HEK293 (cell line): ENCODE results near the gene SUDS3.

ENCODE experiments used
- CTCF ChIA-PET: fragments of 350-600 bp; formaldehyde crosslinking; extraction: SDS; loops from one replicate; lab custom pipeline; 2021; ENCODE audit warnings: antibody characterized with exemption; lab: Yijun Ruan, JAX
- POLR2A ChIA-PET: fragments of 300-600 bp; formaldehyde crosslinking; extraction: SDS; loops from one replicate; lab custom pipeline; 2020; ENCODE audit warnings: antibody characterized with exemption, inconsistent platforms; lab: Yijun Ruan, JAX
- H3K27ac ChIP-seq: fragments of 200-500 bp; sonication (Bioruptor generic); 2 replicates; pipeline ENCODE4 v1.5.1; 2014; ENCODE audit warnings: low read depth, low read length, control low read depth, inconsistent platforms; ENCODE audit errors: extremely low read depth
- H3K36me3 ChIP-seq, 2 experiments: fragments of 200-500 bp in 1 of 2; sonication (Bioruptor generic) in 1 of 2; 1 replicate in 1 of 2; 2 replicates in 1 of 2; pipeline ENCODE4 v1.5.1; 2014 to 2017; ENCODE audit warnings: inconsistent platforms in 2 of 2, low read length in 2 of 2; ENCODE audit not compliant: control insufficient read depth in 2 of 2, insufficient read depth in 1 of 2
- H3K4me1 ChIP-seq: fragments of 200-500 bp; sonication (Bioruptor generic); 2 replicates; pipeline ENCODE4 v1.5.1; 2014; ENCODE audit warnings: mild to moderate bottlenecking, low read length, inconsistent platforms; ENCODE audit not compliant: control insufficient read depth, insufficient read depth
- H3K4me3 ChIP-seq: 2 replicates; pipeline ENCODE4 v1.5.1; 2011; ENCODE audit warnings: low read depth, mild to moderate bottlenecking, control low read depth, low read length, moderate library complexity
- H3K9me3 ChIP-seq: fragments of 200-500 bp; sonication (Bioruptor generic); 2 replicates; pipeline ENCODE4 v1.5.1; 2014; ENCODE audit warnings: low read depth, low read length, inconsistent platforms; ENCODE audit not compliant: control insufficient read depth, insufficient read depth
- GLI2 ChIP-seq: fragments of 450-650 bp; formaldehyde crosslinking; IDR thresholded peaks from 2 replicates; pipeline ENCODE4; 2017; ENCODE audit warnings: missing biosample characterization, missing genetic modification characterization, low read depth, borderline replicate concordance
- KLF8 ChIP-seq: fragments of 450-650 bp; formaldehyde crosslinking; IDR thresholded peaks from 2 replicates; pipeline ENCODE4 v1.5.1; 2016; ENCODE audit warnings: missing biosample characterization, missing genetic modification characterization
- SCRT1 ChIP-seq: fragments of 450-650 bp; formaldehyde crosslinking; IDR thresholded peaks from 2 replicates; pipeline ENCODE4 v1.5.1; 2016; ENCODE audit warnings: missing biosample characterization, missing genetic modification characterization, borderline replicate concordance
- SP2 ChIP-seq: fragments of 450-650 bp; formaldehyde crosslinking; IDR thresholded peaks from 2 replicates; pipeline ENCODE4 v1.5.1; 2016; ENCODE audit warnings: missing biosample characterization, missing genetic modification characterization
- TRIM28 ChIP-seq: IDR thresholded peaks from 2 replicates; pipeline ENCODE4 v1.6.1; 2011; ENCODE audit warnings: low read length, control low read depth, borderline replicate concordance
- WT1 ChIP-seq: fragments of 450-650 bp; formaldehyde crosslinking; IDR thresholded peaks from 2 replicates; pipeline ENCODE4 v1.5.1; 2016; ENCODE audit warnings: missing biosample characterization, missing genetic modification characterization
- ZBTB17 ChIP-seq: fragments of 450-650 bp; formaldehyde crosslinking; IDR thresholded peaks from 2 replicates; pipeline ENCODE4 v1.5.1; 2016; ENCODE audit warnings: missing biosample characterization, missing genetic modification characterization
- ZFP37 ChIP-seq: fragments of 450-650 bp; formaldehyde crosslinking; IDR thresholded peaks from 2 replicates; pipeline ENCODE4 v1.5.1; 2016; ENCODE audit warnings: missing biosample characterization, missing genetic modification characterization
- ZNF10 ChIP-seq: fragments of 450-650 bp; formaldehyde crosslinking; IDR thresholded peaks from 2 replicates; pipeline ENCODE4 v1.5.1; 2017; ENCODE audit warnings: missing biosample characterization, missing genetic modification characterization
- ZNF114 ChIP-seq: fragments of 450-650 bp; formaldehyde crosslinking; IDR thresholded peaks from 2 replicates; pipeline ENCODE4 v1.5.0; 2017; ENCODE audit warnings: missing biosample characterization, missing genetic modification characterization
- ZNF354C ChIP-seq: fragments of 450-650 bp; formaldehyde crosslinking; IDR thresholded peaks from 2 replicates; pipeline ENCODE4 v1.5.1; 2016; ENCODE audit warnings: missing biosample characterization, missing genetic modification characterization, low read depth, borderline replicate concordance
- ZNF394 ChIP-seq: fragments of 450-650 bp; formaldehyde crosslinking; IDR thresholded peaks from 2 replicates; pipeline ENCODE4 v1.5.1; 2016; ENCODE audit warnings: missing biosample characterization, missing genetic modification characterization, mild to moderate bottlenecking, moderate library complexity, borderline replicate concordance
- ZNF416 ChIP-seq: fragments of 450-650 bp; formaldehyde crosslinking; IDR thresholded peaks from 2 replicates; pipeline ENCODE4 v1.5.1; 2016; ENCODE audit warnings: missing biosample characterization, missing genetic modification characterization
- ZNF558 ChIP-seq: fragments of 450-650 bp; formaldehyde crosslinking; IDR thresholded peaks from 2 replicates; pipeline ENCODE4 v1.5.1; 2016; ENCODE audit warnings: missing biosample characterization, missing genetic modification characterization
- ZNF600 ChIP-seq: fragments of 450-650 bp; formaldehyde crosslinking; IDR thresholded peaks from 2 replicates; pipeline ENCODE4 v1.5.1; 2016; ENCODE audit warnings: missing biosample characterization, missing genetic modification characterization
- ZNF610 ChIP-seq: fragments of 450-650 bp; formaldehyde crosslinking; IDR thresholded peaks from 2 replicates; pipeline ENCODE4 v1.5.1; 2016; ENCODE audit warnings: missing biosample characterization, missing genetic modification characterization, borderline replicate concordance
- ZNF624 ChIP-seq: fragments of 450-650 bp; formaldehyde crosslinking; IDR thresholded peaks from 2 replicates; pipeline ENCODE4 v1.5.1; 2017; ENCODE audit warnings: missing biosample characterization, missing genetic modification characterization
- ZNF664 ChIP-seq: fragments of 450-650 bp; formaldehyde crosslinking; IDR thresholded peaks from 2 replicates; pipeline ENCODE4 v1.5.1; 2016; ENCODE audit warnings: missing biosample characterization, missing genetic modification characterization
- ZNF701 ChIP-seq: fragments of 450-650 bp; formaldehyde crosslinking; IDR thresholded peaks from 2 replicates; pipeline ENCODE4 v1.5.1; 2016; ENCODE audit warnings: missing biosample characterization, missing genetic modification characterization
- ZNF777 ChIP-seq: fragments of 450-650 bp; formaldehyde crosslinking; IDR thresholded peaks from 2 replicates; pipeline ENCODE4 v1.5.1; 2017; ENCODE audit warnings: missing biosample characterization, missing genetic modification characterization, borderline replicate concordance
- ZXDB ChIP-seq: fragments of 450-650 bp; formaldehyde crosslinking; IDR thresholded peaks from 2 replicates; pipeline ENCODE4 v1.5.1; 2016; ENCODE audit warnings: missing biosample characterization, missing genetic modification characterization
- TF ChIP-seq, protein P1 (sequence below): fragments of 450-650 bp; formaldehyde crosslinking; IDR thresholded peaks from 2 replicates; pipeline ENCODE4 v1.5.1; 2016; ENCODE audit warnings: missing biosample characterization, missing genetic modification characterization
- TF ChIP-seq, protein P2 (sequence below): fragments of 450-650 bp; formaldehyde crosslinking; IDR thresholded peaks from 2 replicates; pipeline ENCODE4 v1.5.1; 2016; ENCODE audit warnings: missing biosample characterization, missing genetic modification characterization
- TF ChIP-seq, protein P3 (sequence below): fragments of 450-650 bp; IDR thresholded peaks from 2 replicates; pipeline ENCODE4 v1.5.1; 2018; ENCODE audit warnings: missing biosample characterization, mild to moderate bottlenecking, missing genetic modification characterization
- TF ChIP-seq, protein P4 (sequence below): fragments of 450-650 bp; IDR thresholded peaks from 2 replicates; pipeline ENCODE4 v1.5.1; 2018; ENCODE audit warnings: missing biosample characterization, missing genetic modification characterization
- TF ChIP-seq, protein P5 (sequence below): fragments of 450-650 bp; formaldehyde crosslinking; IDR thresholded peaks from 2 replicates; pipeline ENCODE4 v1.5.1; 2016; ENCODE audit warnings: missing biosample characterization, missing genetic modification characterization, borderline replicate concordance
- TF ChIP-seq, protein P6 (sequence below): fragments of 450-650 bp; formaldehyde crosslinking; IDR thresholded peaks from 2 replicates; pipeline ENCODE4 v1.5.1; 2016; ENCODE audit warnings: missing biosample characterization, missing genetic modification characterization
- TF ChIP-seq, protein P7 (sequence below): fragments of 450-650 bp; formaldehyde crosslinking; optimal IDR thresholded peaks from 2 replicates; pipeline ENCODE3; 2016; ENCODE audit warnings: missing biosample characterization, mild to moderate bottlenecking, missing genetic modification characterization

Gene SUDS3

DNA sequence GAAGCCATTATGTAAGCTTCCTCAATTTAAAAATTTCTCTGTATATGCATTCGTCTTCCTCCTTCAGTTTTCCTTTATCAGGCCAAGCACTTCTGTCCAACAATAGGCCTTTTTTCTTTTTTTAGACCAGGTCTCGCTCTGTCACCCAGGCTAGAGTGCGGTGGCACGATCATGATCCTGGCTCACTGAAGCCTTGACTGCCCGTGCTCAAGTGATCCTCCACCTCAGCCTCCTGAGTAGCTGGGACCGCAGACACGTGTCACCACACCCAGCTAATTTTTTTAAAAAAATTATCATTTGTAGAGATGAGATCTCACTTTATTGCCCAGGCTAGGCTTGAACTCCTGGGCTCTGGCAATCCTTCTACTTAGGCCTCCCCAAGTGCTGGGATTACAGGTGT lies 29.5 kb upstream of the SUDS3 start:
- POLR2A ChIA-PET: interaction anchor here (1.5 kb wide), 1 partner anchor 26 kb away, joined by 8 read pairs; the partner anchor contains the start of gene TAOK3
- no peak overlapping the region for H3K4me3 ChIP-seq
- no peaks in the 10 kb centered on the region for H3K36me3 ChIP-seq
- no peaks in the 10 kb centered on the region for H3K9me3 ChIP-seq
- no peak for TF ChIP-seq ZNF114 (tag by site-specific recombination)
- TF ChIP-seq, protein P1, sequence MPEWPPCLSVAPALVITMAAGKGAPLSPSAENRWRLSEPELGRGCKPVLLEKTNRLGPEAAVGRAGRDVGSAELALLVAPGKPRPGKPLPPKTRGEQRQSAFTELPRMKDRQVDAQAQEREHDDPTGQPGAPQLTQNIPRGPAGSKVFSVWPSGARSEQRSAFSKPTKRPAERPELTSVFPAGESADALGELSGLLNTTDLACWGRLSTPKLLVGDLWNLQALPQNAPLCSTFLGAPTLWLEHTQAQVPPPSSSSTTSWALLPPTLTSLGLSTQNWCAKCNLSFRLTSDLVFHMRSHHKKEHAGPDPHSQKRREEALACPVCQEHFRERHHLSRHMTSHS (tag by site-specific recombination): no peak
- TF ChIP-seq ZNF664: no peak
- no peak for TF ChIP-seq ZNF701
- TF ChIP-seq ZNF354C (tag by site-specific recombination): no peak
- TF ChIP-seq GLI2 (tag by site-specific recombination): no peak
- TF ChIP-seq ZNF10 (tag by site-specific recombination): no peak
- no peak for TF ChIP-seq ZNF610 (tag by site-specific recombination)
- TF ChIP-seq, protein P2, sequence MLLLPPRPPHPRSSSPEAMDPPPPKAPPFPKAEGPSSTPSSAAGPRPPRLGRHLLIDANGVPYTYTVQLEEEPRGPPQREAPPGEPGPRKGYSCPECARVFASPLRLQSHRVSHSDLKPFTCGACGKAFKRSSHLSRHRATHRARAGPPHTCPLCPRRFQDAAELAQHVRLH: no peak
- no peak for TF ChIP-seq ZBTB17 (tag by site-specific recombination)
- TF ChIP-seq SP2: no peak
- TF ChIP-seq ZNF394 (tag by site-specific recombination): no peak
- TF ChIP-seq, all 188 proteins: peak for 0
- Histone ChIP-seq H3K27ac (no peak overlapping the region), H3K4me1 (no peaks in the 10 kb centered on the region)
- CTCF ChIA-PET: interaction anchor here (0.5 to 2.2 kb wide), 4 partner anchors 11 to 1285 kb away, joined by 3 to 9 read pairs (median 3); no protein-coding TSS in a partner anchor

DNA sequence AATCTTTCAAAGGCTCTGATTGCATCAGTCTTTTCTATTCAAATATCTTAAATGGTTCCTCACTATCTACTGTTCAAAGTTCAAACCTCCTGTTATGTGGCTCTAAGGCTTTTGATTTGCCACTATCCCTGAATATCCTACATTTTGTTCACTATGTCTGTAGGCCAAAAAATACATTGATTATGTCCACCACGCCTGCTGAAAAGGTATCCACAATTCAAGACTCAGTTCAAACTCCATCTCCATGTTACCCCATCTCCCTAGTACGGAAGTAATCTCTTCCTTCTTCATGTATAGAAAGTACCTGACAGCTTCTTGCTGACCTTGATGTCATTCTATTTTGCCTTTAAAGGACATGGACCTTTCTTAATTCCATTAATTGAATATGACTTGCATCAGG lies 28.4 kb upstream of the SUDS3 start:
- Histone ChIP-seq H3K27ac (no peak overlapping the region), H3K4me1 (no peaks in the 10 kb centered on the region), H3K36me3 (no peaks in the 10 kb centered on the region), H3K9me3 (no peaks in the 10 kb centered on the region), H3K4me3 (no peak overlapping the region)
- CTCF ChIA-PET: interaction anchor here (1.1 kb wide), 1 partner anchor 10 kb away, joined by 3 read pairs; no protein-coding TSS in a partner anchor
- POLR2A ChIA-PET: no interaction called here
- TF ChIP-seq ZXDB (tag by site-specific recombination) (no peak), ZNF777 (tag by site-specific recombination) (no peak), SCRT1 (tag by site-specific recombination) (no peak), ZNF624 (tag by site-specific recombination) (no peak), WT1 (tag by site-specific recombination) (no peak), KLF8 (tag by site-specific recombination) (no peak), ZNF558 (tag by site-specific recombination) (no peak), ZNF416 (no peak), ZNF600 (tag by site-specific recombination) (no peak), TRIM28 (no peak), ZFP37 (tag by site-specific recombination) (no peak)
- TF ChIP-seq, protein P3, sequence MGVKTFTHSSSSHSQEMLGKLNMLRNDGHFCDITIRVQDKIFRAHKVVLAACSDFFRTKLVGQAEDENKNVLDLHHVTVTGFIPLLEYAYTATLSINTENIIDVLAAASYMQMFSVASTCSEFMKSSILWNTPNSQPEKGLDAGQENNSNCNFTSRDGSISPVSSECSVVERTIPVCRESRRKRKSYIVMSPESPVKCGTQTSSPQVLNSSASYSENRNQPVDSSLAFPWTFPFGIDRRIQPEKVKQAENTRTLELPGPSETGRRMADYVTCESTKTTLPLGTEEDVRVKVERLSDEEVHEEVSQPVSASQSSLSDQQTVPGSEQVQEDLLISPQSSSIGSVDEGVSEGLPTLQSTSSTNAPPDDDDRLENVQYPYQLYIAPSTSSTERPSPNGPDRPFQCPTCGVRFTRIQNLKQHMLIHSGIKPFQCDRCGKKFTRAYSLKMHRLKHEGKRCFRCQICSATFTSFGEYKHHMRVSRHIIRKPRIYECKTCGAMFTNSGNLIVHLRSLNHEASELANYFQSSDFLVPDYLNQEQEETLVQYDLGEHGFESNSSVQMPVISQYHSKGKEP (tag by site-specific recombination): no peak
- TF ChIP-seq, protein P4, sequence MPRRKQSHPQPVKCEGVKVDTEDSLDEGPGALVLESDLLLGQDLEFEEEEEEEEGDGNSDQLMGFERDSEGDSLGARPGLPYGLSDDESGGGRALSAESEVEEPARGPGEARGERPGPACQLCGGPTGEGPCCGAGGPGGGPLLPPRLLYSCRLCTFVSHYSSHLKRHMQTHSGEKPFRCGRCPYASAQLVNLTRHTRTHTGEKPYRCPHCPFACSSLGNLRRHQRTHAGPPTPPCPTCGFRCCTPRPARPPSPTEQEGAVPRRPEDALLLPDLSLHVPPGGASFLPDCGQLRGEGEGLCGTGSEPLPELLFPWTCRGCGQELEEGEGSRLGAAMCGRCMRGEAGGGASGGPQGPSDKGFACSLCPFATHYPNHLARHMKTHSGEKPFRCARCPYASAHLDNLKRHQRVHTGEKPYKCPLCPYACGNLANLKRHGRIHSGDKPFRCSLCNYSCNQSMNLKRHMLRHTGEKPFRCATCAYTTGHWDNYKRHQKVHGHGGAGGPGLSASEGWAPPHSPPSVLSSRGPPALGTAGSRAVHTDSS (tag by site-specific recombination): no peak
- TF ChIP-seq, protein P5, sequence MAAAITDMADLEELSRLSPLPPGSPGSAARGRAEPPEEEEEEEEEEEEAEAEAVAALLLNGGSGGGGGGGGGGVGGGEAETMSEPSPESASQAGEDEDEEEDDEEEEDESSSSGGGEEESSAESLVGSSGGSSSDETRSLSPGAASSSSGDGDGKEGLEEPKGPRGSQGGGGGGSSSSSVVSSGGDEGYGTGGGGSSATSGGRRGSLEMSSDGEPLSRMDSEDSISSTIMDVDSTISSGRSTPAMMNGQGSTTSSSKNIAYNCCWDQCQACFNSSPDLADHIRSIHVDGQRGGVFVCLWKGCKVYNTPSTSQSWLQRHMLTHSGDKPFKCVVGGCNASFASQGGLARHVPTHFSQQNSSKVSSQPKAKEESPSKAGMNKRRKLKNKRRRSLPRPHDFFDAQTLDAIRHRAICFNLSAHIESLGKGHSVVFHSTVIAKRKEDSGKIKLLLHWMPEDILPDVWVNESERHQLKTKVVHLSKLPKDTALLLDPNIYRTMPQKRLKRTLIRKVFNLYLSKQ (tag by site-specific recombination): no peak
- TF ChIP-seq, protein P6, sequence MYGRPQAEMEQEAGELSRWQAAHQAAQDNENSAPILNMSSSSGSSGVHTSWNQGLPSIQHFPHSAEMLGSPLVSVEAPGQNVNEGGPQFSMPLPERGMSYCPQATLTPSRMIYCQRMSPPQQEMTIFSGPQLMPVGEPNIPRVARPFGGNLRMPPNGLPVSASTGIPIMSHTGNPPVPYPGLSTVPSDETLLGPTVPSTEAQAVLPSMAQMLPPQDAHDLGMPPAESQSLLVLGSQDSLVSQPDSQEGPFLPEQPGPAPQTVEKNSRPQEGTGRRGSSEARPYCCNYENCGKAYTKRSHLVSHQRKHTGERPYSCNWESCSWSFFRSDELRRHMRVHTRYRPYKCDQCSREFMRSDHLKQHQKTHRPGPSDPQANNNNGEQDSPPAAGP: no peak
- TF ChIP-seq, protein P7, sequence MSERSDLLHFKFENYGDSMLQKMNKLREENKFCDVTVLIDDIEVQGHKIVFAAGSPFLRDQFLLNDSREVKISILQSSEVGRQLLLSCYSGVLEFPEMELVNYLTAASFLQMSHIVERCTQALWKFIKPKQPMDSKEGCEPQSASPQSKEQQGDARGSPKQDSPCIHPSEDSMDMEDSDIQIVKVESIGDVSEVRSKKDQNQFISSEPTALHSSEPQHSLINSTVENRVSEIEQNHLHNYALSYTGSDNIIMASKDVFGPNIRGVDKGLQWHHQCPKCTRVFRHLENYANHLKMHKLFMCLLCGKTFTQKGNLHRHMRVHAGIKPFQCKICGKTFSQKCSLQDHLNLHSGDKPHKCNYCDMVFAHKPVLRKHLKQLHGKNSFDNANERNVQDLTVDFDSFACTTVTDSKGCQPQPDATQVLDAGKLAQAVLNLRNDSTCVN (tag by site-specific recombination): no peak
